ENCODE measurements around the gene SF3B2. TPM values are rescaled to one million over a fixed set of nuclear protein-coding genes. Genes with fewer than 3 reads are reported as not detected.
"Not testable (repeated sequence)": the region's sequence is repeated elsewhere in the genome, so short reads cannot be mapped to it uniquely, and the experiment has no call there.

Gene SF3B2
- polyA plus RNA-seq, 2 of the 4 experiments (the other 2 are of a cell fraction), result 108 to 182 TPM

DNA sequence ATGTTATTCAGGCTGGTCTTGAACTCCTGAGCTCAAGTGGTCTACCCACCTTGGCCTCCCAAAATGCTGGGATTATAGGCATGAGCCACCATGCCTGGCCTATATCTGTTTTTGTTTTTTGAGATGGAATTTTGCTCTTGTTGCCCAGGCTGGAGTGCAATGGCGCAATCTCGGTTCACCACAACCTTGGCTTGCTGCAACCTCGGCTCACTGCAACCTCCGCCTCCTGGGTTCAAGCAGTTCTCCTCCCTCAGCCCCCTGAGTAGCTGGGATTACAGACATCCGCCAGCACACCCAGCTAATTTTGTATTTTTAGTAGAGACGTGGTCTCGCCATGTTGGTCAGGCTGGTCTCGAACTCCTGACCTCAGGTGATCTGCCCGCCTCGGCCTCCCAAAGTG is 47.6 kb downstream of the SF3B2 start:
- POLR2A ChIA-PET; H3K9me3 ChIP-seq; DNase-seq (ENCODE audit: low read depth in 1 of 2, low spot score in 1 of 2); H3K4me3 ChIP-seq; ATAC-seq; FAIRE-seq: not testable (repeated sequence)
- CTCF ChIA-PET, result interaction anchor here (1.0 to 1.3 kb wide), 2 partner anchors 18 to 31 kb away, joined by 3 to 6 read pairs; no protein-coding TSS in a partner anchor
- 95% methylated on average over 10 of the region's 10 CpGs for WGBS (ENCODE audit: missing lambda C conversion rate)
- Histone ChIP-seq H3K4me2 (peak overlapping the region; percentile 61; the same call in 2 of the 3 replicates), H3K27ac (peak overlapping the region; percentile 51 to 72; a peak in 2 of 6 replicates), H3K4me1 (peaks cover 49% of the 10 kb centered on the region)
- 0 out of 4 replicates have a peak, but pooled peaks of 1 of the 2 experiments have one; percentile 32 for TF ChIP-seq CEBPB (IDR thresholded peaks at IDR 0.05)

DNA sequence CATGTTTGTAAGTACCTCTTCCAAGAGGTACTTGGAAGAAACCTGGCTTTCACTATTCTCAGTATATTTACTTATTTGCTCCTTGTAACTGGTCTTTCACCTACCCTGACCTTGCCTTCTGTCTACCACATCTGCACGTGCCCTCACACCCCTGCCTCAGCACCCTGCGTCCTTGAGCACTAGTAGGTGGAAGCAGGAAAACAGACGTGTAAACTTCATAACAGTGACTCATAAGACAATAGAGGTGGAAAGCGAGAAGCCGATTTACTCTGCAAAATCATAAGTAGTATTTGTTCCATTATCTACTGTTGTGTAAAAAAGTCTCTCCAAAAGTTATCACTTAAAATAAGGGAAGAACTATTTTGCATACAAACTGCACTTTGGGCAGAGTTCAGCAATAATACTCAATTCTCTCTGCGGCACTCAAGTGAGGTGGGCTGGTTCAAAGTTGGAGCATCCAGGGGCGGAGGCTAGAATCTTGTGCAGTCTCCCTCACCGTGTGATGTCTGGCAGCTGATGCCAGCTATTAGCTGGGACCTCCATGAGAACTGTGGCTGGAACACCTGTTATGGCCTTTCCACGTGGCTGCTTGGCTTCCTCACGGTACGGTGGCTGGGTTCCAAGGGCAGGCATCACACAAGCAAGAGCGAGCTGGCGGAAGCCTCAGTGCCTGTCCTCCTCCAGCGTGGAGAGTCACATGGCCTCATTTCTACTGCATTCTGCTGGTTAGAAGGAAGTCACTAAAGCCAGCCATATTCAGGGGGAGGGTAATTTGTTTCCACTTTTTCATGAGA is 48.3 kb downstream of the SF3B2 start:
- FAIRE-seq (no peak), DNase-seq (ENCODE audit: low read depth in 1 of 2, low spot score in 1 of 2) (peak; percentile 36 to 59), ATAC-seq (peak; percentile 82; a peak in 5 of 6 replicates)
- 44% methylated on average over 14 of the region's 14 CpGs for WGBS (ENCODE audit: missing lambda C conversion rate)
- no peaks in the 10 kb centered on the region for H3K9me3 ChIP-seq
- ChIA-PET POLR2A (interaction anchor here (0.7 kb wide), 1 partner anchor 12 kb away, joined by 3 read pairs; no protein-coding TSS in a partner anchor), CTCF (interaction anchor here (0.7 to 1.0 kb wide), 2 partner anchors 19 to 34 kb away, joined by 3 read pairs; no protein-coding TSS in a partner anchor)
- H3K4me2 ChIP-seq, result peak overlapping the region; percentile 61
- peak overlapping the region; percentile 51 to 72 for H3K27ac ChIP-seq
- TF ChIP-seq HDAC2 (IDR thresholded peaks at IDR 0.05) (no peak), BHLHE40 (IDR thresholded peaks at IDR 0.05; ENCODE audit: low read depth, low read length) (no peak), CHD2 (IDR thresholded peaks at IDR 0.05; ENCODE audit: low read length, partially characterized antibody) (no peak), HOXA7 (CRISPR knock-in tag; IDR thresholded peaks at IDR 0.05) (no peak), POLR2A (IDR thresholded peaks at IDR 0.05; ENCODE audit: low read length) (no peak), CBX8 (IDR thresholded peaks at IDR 0.05) (no peak), ZFP36 (IDR thresholded peaks at IDR 0.05; ENCODE audit: borderline replicate concordance, partially characterized antibody) (no peak), HEYL (CRISPR knock-in tag; IDR thresholded peaks at IDR 0.05) (no peak), MAFK (IDR thresholded peaks at IDR 0.05; ENCODE audit: partially characterized antibody) (no peak), ZSCAN20 (CRISPR knock-in tag; IDR thresholded peaks at IDR 0.05) (no peak), CBX2 (IDR thresholded peaks at IDR 0.05; ENCODE audit: borderline replicate concordance, low read depth) (no peak), RCOR1 (IDR thresholded peaks at IDR 0.05; ENCODE audit: low read depth, low read length) (no peak), EHMT2 (IDR thresholded peaks at IDR 0.05; ENCODE audit: low read depth) (no peak), MYC (IDR thresholded peaks at IDR 0.05; ENCODE audit: borderline replicate concordance, low read length) (peak; percentile 77), FOXS1 (CRISPR knock-in tag; IDR thresholded peaks at IDR 0.05) (no peak), NFE2L2 (conservative IDR thresholded peaks at IDR 0.05; ENCODE audit: low read length) (no peak), RFX5 (IDR thresholded peaks at IDR 0.05) (no peak), KDM1A (IDR thresholded peaks at IDR 0.05; ENCODE audit: low read depth) (no peak)
- TF ChIP-seq, protein P1, sequence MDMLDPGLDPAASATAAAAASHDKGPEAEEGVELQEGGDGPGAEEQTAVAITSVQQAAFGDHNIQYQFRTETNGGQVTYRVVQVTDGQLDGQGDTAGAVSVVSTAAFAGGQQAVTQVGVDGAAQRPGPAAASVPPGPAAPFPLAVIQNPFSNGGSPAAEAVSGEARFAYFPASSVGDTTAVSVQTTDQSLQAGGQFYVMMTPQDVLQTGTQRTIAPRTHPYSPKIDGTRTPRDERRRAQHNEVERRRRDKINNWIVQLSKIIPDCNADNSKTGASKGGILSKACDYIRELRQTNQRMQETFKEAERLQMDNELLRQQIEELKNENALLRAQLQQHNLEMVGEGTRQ (IDR thresholded peaks at IDR 0.05), result peak; percentile 46; the same call in 1 of the 2 replicates
- TF ChIP-seq, protein P2, sequence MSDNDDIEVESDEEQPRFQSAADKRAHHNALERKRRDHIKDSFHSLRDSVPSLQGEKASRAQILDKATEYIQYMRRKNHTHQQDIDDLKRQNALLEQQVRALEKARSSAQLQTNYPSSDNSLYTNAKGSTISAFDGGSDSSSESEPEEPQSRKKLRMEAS (IDR thresholded peaks at IDR 0.05), result peak; percentile 38; the same call in 1 of the 2 replicates
- TF ChIP-seq, protein P3, sequence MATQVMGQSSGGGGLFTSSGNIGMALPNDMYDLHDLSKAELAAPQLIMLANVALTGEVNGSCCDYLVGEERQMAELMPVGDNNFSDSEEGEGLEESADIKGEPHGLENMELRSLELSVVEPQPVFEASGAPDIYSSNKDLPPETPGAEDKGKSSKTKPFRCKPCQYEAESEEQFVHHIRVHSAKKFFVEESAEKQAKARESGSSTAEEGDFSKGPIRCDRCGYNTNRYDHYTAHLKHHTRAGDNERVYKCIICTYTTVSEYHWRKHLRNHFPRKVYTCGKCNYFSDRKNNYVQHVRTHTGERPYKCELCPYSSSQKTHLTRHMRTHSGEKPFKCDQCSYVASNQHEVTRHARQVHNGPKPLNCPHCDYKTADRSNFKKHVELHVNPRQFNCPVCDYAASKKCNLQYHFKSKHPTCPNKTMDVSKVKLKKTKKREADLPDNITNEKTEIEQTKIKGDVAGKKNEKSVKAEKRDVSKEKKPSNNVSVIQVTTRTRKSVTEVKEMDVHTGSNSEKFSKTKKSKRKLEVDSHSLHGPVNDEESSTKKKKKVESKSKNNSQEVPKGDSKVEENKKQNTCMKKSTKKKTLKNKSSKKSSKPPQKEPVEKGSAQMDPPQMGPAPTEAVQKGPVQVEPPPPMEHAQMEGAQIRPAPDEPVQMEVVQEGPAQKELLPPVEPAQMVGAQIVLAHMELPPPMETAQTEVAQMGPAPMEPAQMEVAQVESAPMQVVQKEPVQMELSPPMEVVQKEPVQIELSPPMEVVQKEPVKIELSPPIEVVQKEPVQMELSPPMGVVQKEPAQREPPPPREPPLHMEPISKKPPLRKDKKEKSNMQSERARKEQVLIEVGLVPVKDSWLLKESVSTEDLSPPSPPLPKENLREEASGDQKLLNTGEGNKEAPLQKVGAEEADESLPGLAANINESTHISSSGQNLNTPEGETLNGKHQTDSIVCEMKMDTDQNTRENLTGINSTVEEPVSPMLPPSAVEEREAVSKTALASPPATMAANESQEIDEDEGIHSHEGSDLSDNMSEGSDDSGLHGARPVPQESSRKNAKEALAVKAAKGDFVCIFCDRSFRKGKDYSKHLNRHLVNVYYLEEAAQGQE (IDR thresholded peaks at IDR 0.05), result no peak
- no peak overlapping the region for H3K4me3 ChIP-seq
- peaks cover 56% of the 10 kb centered on the region for H3K4me1 ChIP-seq

Measured in A549 (cell line).